Measurements from ENCODE around the gene SMIM21. TPM values are rescaled to one million over a fixed set of nuclear protein-coding genes. Genes with fewer than 3 reads are reported as not detected.

SMIM21 gene
- total RNA-seq, 1 experiment from 2014 or later = not detected

DNA sequence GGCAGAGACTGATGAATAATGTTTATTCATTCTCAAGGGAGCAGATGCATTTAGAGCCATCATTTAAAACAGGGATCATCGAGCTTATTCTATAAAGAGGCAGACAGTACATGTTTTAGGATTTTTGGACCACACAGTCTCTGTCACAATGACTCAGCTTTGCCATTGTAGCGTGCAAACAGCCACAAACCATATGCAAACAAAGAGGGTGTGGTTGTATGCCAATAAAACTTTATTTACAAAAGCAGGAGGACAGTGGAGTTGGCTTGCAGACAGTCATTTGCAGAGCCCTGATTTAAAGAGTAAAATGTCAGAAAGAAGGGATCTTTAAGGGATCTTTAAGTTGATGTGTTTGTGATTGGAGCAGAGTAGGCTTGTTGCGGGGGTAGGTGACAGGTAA lies 51.5 kb downstream of the SMIM21 start:
- ChIA-PET POLR2A (no interaction called here), CTCF (no interaction called here)
- H3K4me1 Mint-ChIP-seq = peaks cover 10% of the 10 kb centered on the region
- H3K36me3 Mint-ChIP-seq = peaks cover 5% of the 10 kb centered on the region; the same call in 1 of the 2 replicates
- ATAC-seq = no peak
- no peak for DNase-seq (ENCODE audit: low spot score)
- H3K27ac Mint-ChIP-seq = no peak overlapping the region
- peaks cover 4% of the 10 kb centered on the region for H3K27me3 Mint-ChIP-seq (ENCODE audit: low read depth)
- TF ChIP-seq IRF2 (CRISPR knock-in tag; IDR thresholded peaks at IDR 0.05; ENCODE audit: borderline replicate concordance, low read depth) = no peak
- TF ChIP-seq ESRRA (CRISPR knock-in tag; IDR thresholded peaks at IDR 0.05; ENCODE audit: borderline replicate concordance) = no peak
- no peak for TF ChIP-seq ZNF396 (CRISPR knock-in tag; IDR thresholded peaks at IDR 0.05; ENCODE audit: borderline replicate concordance)
- no peak for TF ChIP-seq KAT7 (CRISPR knock-in tag; IDR thresholded peaks at IDR 0.05; ENCODE audit: borderline replicate concordance)
- TF ChIP-seq TEAD4 (CRISPR knock-in tag; IDR thresholded peaks at IDR 0.05) = no peak
- TF ChIP-seq, protein P1, sequence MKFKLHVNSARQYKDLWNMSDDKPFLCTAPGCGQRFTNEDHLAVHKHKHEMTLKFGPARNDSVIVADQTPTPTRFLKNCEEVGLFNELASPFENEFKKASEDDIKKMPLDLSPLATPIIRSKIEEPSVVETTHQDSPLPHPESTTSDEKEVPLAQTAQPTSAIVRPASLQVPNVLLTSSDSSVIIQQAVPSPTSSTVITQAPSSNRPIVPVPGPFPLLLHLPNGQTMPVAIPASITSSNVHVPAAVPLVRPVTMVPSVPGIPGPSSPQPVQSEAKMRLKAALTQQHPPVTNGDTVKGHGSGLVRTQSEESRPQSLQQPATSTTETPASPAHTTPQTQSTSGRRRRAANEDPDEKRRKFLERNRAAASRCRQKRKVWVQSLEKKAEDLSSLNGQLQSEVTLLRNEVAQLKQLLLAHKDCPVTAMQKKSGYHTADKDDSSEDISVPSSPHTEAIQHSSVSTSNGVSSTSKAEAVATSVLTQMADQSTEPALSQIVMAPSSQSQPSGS (CRISPR knock-in tag; IDR thresholded peaks at IDR 0.05; ENCODE audit: borderline replicate concordance, low read depth) = no peak
- H3K9me3 Mint-ChIP-seq = peaks cover 29% of the 10 kb centered on the region
- H3K4me3 Mint-ChIP-seq = no peak overlapping the region

DNA sequence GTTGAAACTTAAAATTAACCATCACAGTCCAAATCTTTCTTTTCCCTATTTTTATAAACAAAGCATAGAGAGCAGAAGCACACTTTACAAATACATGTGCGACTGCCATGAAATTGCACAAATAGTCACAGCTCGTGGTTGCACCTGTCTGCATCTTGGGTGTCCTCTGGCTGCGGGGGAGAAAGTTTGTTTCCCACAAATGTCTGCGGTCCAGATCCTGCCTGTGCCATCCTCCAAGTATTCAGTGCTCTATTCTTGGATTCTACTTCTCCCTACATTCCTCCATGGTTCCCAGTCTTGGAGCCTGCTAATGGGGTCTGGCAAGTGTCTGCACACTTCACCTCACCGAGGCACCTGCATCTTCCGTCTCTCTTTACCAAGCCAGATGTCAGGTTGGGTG lies 52.2 kb downstream of the SMIM21 start:
- H3K36me3 Mint-ChIP-seq = peaks cover 7% of the 10 kb centered on the region; the same call in 1 of the 2 replicates
- H3K27ac Mint-ChIP-seq = no peak overlapping the region
- peaks cover 10% of the 10 kb centered on the region for H3K4me1 Mint-ChIP-seq
- peaks cover 4% of the 10 kb centered on the region for H3K27me3 Mint-ChIP-seq (ENCODE audit: low read depth)
- no peak for ATAC-seq
- CTCF ChIA-PET = no interaction called here
- no peak for DNase-seq (ENCODE audit: low spot score)
- TF ChIP-seq IRF2 (CRISPR knock-in tag; IDR thresholded peaks at IDR 0.05; ENCODE audit: borderline replicate concordance, low read depth) = no peak
- TF ChIP-seq, protein P2, sequence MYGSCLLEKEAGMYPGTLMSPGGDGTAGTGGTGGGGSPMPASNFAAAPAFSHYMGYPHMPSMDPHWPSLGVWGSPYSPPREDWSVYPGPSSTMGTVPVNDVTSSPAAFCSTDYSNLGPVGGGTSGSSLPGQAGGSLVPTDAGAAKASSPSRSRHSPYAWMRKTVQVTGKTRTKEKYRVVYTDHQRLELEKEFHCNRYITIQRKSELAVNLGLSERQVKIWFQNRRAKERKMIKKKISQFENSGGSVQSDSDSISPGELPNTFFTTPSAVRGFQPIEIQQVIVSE (CRISPR knock-in tag; IDR thresholded peaks at IDR 0.05; ENCODE audit: borderline replicate concordance) = no peak
- no peak for TF ChIP-seq CREM (CRISPR knock-in tag; IDR thresholded peaks at IDR 0.05)
- no peak for TF ChIP-seq ZNF671 (CRISPR knock-in tag; IDR thresholded peaks at IDR 0.05)
- TF ChIP-seq SP1 (CRISPR knock-in tag; conservative IDR thresholded peaks at IDR 0.05) = no peak
- TF ChIP-seq RORB (CRISPR knock-in tag; IDR thresholded peaks at IDR 0.05) = no peak
- TF ChIP-seq ZNF138 (CRISPR knock-in tag; conservative IDR thresholded peaks at IDR 0.05) = no peak
- no peak for TF ChIP-seq JUN (CRISPR knock-in tag; IDR thresholded peaks at IDR 0.05)
- TF ChIP-seq, protein P3, sequence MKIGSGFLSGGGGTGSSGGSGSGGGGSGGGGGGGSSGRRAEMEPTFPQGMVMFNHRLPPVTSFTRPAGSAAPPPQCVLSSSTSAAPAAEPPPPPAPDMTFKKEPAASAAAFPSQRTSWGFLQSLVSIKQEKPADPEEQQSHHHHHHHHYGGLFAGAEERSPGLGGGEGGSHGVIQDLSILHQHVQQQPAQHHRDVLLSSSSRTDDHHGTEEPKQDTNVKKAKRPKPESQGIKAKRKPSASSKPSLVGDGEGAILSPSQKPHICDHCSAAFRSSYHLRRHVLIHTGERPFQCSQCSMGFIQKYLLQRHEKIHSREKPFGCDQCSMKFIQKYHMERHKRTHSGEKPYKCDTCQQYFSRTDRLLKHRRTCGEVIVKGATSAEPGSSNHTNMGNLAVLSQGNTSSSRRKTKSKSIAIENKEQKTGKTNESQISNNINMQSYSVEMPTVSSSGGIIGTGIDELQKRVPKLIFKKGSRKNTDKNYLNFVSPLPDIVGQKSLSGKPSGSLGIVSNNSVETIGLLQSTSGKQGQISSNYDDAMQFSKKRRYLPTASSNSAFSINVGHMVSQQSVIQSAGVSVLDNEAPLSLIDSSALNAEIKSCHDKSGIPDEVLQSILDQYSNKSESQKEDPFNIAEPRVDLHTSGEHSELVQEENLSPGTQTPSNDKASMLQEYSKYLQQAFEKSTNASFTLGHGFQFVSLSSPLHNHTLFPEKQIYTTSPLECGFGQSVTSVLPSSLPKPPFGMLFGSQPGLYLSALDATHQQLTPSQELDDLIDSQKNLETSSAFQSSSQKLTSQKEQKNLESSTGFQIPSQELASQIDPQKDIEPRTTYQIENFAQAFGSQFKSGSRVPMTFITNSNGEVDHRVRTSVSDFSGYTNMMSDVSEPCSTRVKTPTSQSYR (CRISPR knock-in tag; IDR thresholded peaks at IDR 0.05) = no peak
- TF ChIP-seq ZNF416 (CRISPR knock-in tag; IDR thresholded peaks at IDR 0.05) = no peak
- no peak for TF ChIP-seq ELF4 (CRISPR knock-in tag; IDR thresholded peaks at IDR 0.05; ENCODE audit: low read depth)
- no peak for TF ChIP-seq ZNF219 (CRISPR knock-in tag; IDR thresholded peaks at IDR 0.05; ENCODE audit: borderline replicate concordance)
- no peak for TF ChIP-seq SOX15 (CRISPR knock-in tag; IDR thresholded peaks at IDR 0.05)
- no peak for TF ChIP-seq FOXK1 (CRISPR knock-in tag; IDR thresholded peaks at IDR 0.05)
- peaks cover 28% of the 10 kb centered on the region for H3K9me3 Mint-ChIP-seq
- H3K4me3 Mint-ChIP-seq = no peak overlapping the region
- POLR2A ChIA-PET = no interaction called here

DNA sequence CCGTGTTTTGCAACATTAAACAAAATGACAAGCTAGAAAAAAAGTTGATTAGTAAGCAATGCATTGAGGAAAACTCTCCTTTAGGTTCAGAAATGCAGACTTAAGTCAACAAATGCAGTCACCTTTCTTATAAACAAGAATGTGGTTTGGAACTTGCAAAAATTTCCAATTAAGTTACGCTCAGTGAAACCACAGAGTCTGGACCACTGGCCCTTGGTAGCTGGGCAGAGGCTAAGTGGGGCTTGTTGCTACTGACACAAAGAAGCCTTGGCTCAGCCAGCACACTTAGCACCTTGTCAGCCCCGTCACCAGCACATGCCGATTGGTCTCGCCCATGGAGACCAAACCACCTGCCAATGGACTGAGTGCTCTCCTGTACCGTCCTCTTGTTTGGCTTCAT lies 53.0 kb downstream of the SMIM21 start:
- H3K4me3 Mint-ChIP-seq = no peak overlapping the region
- no peaks in the 10 kb centered on the region for H3K27me3 Mint-ChIP-seq (ENCODE audit: low read depth)
- DNase-seq (ENCODE audit: low spot score) = no peak
- ATAC-seq = no peak
- peaks cover 7% of the 10 kb centered on the region; the same call in 1 of the 2 replicates for H3K36me3 Mint-ChIP-seq
- H3K27ac Mint-ChIP-seq = no peak overlapping the region
- CTCF ChIA-PET = no interaction called here
- POLR2A ChIA-PET = no interaction called here
- peaks cover 22% of the 10 kb centered on the region for H3K9me3 Mint-ChIP-seq
- peaks cover 10% of the 10 kb centered on the region for H3K4me1 Mint-ChIP-seq
- TF ChIP-seq PRRX2 (CRISPR knock-in tag; IDR thresholded peaks at IDR 0.05) (no peak), FOXJ3 (CRISPR knock-in tag; IDR thresholded peaks at IDR 0.05; ENCODE audit: borderline replicate concordance) (no peak), CREM (CRISPR knock-in tag; IDR thresholded peaks at IDR 0.05) (no peak), TP53 (CRISPR knock-in tag; IDR thresholded peaks at IDR 0.05) (no peak), FOXP1 (CRISPR knock-in tag; IDR thresholded peaks at IDR 0.05; ENCODE audit: borderline replicate concordance) (no peak), TCF7 (CRISPR knock-in tag; IDR thresholded peaks at IDR 0.05; ENCODE audit: low read depth) (no peak), ZNF232 (CRISPR knock-in tag; IDR thresholded peaks at IDR 0.05) (no peak)
- TF ChIP-seq, protein P4, sequence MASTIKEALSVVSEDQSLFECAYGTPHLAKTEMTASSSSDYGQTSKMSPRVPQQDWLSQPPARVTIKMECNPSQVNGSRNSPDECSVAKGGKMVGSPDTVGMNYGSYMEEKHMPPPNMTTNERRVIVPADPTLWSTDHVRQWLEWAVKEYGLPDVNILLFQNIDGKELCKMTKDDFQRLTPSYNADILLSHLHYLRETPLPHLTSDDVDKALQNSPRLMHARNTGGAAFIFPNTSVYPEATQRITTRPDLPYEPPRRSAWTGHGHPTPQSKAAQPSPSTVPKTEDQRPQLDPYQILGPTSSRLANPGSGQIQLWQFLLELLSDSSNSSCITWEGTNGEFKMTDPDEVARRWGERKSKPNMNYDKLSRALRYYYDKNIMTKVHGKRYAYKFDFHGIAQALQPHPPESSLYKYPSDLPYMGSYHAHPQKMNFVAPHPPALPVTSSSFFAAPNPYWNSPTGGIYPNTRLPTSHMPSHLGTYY (CRISPR knock-in tag; IDR thresholded peaks at IDR 0.05) = no peak
